GM19035 (cell line): ENCODE measurements around the gene RMC1.
"Not testable (repeated sequence)": the region's sequence is repeated elsewhere in the genome, so short reads cannot be mapped to it uniquely, and the experiment has no call there.

Experiments used
- ATAC-seq: cut with Tn5 transposase; IDR thresholded peaks from one replicate; pipeline ENCODE4 v1.9.1; 2021; ENCODE audit not compliant: unreplicated experiment

The RMC1 gene

DNA sequence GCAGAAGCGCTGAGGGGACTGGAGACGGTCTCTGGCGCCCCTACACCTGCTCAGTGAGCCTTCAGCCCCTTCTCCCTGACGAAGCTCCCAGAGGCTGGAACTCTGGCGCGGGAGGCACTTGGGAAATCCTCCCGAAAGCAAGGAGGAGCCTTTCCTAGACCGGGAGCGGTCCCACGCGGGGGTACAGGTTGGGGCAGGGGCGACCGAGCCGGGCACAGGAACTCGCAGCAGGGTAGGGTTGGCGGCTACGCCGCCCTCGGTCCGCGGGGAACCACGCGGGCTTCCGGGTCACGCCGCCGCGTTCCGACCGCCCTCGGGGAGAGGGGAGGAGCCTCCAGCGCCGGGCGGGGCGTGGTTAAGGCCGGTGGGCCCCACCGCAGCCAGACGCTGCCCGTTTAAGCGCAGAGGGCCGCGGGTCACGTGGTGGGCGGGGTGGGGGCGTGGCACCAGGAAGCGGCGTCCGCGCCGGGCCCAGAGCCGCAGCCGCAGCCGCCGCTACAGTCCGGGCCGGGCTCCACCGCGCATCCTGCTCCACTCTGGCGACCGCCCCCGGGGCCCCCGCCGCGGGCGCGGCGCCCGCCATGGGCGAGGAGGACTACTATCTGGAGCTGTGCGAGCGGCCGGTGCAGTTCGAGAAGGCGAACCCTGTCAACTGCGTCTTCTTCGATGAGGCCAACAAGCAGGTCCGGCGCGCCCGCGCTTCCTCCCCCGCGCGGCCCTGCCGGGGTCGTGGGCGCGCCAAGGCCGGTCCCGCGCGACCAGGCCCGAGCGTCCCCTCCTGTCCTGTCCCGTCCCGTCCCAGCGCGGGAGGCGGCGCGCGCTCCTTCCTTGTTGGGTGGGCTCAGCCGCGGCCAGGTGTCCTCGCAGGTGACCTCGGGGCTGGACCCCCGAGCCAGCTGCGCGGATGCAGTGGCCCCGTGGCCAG, at the start of gene RMC1:
Gene RMC1, plus strand, starts transcription at position 474 of the 925 bp plus-strand sequence. Its CDS starts 108 bp downstream, at position 582.
- peak; percentile 80 for ATAC-seq

DNA sequence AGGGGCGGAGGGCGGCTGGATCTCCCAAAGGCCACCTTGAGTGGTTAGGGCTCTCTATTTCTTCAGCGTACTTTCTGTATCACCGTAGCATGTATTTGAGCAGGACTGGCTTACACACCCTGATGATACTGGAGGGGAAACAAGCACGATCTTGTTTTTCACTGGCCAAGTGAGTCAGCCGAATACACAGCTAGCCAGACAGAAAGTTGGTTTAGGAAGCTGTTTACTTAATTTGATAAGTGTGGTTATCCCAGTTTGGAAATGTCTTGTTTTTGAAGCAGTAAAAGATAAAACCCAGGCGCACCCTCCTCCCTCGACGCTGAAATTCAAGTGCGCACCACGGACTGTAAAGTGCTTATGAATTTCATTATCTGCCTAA, 49.6 kb upstream of the RMC1 start:
- peak; percentile 4 for ATAC-seq

DNA sequence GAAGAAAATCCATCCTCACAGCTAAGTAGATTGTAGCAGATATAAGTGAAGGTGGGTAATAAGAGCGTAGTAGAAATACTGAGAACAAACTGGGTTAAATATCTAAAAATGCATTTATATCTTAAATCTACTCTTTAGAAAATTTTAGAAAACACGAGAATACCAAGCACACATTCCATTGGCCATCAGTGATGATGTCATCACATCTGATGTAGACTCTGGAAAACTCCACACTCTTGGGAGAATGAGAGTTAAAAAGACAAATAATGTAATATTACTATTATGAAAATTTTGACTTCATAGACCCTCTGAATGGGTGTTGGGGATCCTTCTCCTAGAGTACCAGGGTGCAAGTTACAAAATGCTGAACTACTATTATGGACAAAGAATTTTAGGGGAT, 46.5 kb upstream of the RMC1 start:
- ATAC-seq = no peak

DNA sequence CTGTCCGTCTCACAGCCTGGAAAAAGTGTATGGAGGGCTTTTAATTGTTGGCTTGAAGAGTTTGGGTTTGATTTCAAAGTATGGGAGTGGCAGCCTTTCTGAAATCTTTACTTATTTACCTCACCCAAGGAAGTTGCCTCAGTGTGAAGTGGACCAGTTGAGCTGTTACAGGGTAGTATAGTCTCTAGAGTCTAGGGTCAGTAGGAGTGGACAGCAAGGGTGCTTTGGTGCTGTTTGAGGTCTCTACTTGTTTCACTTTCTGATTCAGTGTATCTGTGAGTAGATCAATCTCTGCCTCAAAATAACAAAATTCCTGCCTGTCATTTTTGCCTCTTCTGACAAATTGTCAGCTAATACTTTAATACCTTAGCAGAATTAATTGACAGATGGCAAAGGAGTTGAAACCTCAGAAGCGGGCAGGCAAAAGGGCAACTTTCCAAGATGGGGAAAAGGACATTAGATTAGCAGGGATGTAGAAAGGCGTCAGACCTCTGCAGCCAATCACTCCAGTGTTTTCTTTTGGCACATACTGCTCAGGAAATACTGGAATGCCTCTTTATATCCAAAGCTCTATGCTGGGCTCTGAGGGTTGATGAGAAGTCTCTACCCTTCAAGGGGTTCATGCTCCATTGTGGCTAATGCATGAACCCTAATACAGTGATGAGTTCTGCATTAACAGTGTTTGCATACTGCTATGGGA, 44.3 kb upstream of the RMC1 start:
- ATAC-seq = no peak

DNA sequence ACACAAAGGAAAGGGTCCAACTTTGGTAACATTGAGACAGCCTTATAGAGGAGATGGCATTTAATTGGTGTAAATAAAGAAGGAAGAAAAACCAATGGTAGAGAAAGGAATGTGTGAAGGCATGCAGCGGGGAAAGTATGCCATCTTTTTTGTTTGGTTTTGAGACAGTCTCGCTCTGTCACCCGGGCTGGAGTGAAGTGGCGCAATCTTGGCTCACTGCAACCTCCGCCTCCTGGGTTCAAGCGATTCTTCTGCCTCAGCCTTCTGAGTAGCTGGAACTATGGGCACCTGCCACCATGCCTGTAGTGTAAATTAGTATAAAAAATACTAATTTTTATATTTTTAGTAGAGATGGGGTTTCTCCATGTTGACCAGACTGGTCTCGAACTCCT, 43.8 kb upstream of the RMC1 start:
- no peak for ATAC-seq

DNA sequence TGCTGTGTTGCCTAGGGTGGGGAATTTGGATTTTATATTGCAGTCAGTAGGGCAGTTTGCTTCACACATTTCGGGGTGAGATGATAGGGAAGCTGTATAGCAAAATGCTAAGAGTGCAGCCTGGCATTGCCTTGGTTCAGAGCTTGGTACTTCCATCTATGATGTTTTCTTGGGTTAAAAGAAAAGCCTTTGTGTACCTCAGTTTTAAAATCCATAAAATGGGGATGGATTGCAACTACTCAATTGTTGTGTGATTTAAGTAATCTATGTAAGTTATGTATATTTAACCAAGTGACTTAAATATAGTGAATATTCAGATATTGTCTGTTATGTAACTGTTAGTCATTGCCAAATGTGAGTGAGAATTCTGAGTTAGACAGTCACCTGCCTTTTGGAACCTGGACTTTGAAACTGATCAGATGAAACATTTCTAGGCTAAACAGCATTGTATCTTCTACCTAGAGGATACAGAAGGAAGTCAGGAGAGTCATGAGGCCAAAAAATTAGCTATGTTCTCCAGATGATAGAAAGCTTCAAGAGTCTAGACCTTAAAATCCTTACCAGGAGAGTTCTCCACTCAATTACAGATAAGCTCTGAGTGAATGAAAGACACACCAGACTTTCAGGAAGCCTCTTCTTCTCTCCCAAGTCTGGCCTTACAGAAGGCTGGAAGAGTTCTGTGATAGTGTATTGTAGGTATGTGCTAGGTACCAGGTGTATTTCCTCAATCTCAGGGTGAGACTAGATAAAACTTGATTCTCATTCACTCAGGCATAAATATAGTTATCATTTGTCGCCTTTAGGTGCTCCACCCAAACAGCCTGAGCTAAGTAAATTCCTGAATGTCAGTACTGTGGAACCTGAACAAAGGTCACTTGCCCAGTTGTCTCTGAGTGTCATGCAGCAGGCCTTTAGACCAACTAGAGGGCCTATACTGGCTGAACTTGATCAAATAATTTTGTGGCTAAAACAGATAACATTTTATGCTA, 42.7 kb upstream of the RMC1 start:
- ATAC-seq = no peak

DNA sequence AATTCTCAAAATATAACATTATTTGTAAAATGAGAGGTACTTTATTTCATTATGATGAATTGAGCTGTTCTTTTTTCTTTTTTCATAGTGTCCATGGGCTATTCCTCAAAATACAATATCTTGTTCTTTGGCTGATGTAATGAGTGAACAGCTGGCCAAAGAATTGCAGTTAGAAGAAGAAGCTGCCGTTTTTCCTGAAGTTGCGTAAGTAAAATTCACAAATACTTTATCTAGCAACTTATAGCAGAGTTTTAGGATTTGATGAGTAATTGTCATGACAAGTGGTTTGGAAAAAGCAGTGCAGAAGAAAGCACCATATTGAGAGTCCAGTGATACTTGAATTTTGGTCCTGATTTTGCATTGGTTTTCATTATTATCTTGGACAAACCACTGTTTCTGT, 40.4 kb upstream of the RMC1 start:
- no peak for ATAC-seq

DNA sequence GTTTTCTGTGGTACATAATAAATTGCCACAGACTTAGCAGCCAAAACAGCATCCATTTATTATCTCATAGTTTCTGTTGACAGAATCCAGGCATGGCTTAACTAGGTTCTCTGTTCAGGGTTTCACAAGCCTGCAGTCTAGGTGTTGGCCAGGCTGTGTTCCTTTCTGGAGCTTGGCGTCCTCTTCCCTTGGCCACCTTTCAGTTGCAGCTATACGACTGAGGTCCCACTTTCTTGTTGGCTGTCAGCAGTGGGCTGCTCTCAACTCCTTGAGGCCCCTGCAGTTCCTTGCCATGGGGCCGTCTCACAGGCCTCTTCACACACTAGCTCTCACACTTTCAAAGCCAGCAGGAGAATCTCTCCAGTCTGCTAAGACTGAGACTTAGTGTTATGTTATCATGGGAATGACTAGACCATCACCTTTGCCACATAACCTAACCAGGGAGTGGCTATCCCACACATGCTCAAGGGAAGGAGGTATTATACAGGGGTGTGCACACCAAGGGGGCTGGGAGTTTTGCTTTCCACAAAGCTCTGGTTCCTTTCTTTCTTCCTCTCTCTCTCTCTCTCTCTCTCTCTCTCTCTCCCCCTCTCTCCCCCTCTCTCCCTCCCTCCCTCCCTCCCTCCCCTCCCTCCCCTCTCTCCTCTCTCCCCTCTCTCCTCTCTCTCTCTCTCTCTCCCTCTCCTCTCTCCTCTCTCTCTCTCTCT, 34.4 kb upstream of the RMC1 start:
- ATAC-seq = no peak

DNA sequence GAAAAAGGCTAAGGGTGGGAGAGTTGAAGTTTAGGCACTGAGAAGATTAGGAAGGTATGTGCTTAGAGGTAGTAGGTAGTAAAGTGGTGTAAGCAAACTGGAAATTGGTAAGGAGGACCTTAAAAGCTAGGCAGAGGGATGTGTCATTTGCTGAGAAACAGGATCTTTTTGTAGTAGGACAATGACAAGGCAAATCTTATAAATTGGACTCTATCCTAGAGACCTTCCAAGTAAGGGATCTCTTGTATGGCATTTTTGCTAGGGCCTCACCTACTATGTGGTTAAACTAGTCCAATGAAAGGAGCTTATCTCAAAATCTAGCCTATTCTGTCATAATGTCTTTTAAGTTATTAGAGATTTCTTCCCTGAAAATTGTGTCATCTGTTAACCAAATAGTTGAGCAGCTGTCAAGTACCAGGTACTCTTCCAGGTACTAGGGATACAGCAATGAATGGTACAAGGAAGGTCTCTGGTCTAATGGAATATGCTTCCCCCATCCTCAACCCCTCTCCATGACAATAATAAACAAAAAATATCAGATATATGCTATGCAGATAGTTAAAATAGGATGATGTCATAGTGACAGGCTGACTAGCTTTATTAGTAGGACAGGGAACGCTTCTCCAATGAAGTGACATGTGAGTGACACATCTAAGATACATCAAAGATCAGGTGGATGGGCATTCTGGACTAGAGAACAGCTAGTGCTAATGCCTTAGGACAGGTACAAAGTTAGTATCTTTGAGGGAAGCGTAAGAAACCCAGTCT, 32.5 kb upstream of the RMC1 start:
- ATAC-seq = no peak

DNA sequence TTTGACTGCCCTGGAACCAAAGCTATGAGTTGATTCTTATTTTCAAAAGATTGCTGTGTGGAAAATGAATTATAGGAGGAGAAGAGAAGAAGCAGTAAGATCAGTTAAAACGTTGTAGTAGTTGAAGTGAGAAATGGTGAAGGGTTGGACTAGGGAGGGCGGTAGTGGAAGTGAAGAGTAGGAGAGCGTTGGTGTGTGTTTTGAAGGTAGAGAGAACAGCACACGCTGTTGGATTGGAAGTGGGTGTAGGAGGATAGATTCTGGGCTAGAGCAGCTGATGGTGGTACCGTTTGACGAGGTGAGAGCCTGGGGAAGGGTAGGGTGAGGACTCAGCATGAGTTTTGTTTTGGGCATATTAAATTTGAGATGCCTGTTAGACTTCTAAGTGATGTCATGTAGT, 31.8 kb upstream of the RMC1 start:
- no peak for ATAC-seq

DNA sequence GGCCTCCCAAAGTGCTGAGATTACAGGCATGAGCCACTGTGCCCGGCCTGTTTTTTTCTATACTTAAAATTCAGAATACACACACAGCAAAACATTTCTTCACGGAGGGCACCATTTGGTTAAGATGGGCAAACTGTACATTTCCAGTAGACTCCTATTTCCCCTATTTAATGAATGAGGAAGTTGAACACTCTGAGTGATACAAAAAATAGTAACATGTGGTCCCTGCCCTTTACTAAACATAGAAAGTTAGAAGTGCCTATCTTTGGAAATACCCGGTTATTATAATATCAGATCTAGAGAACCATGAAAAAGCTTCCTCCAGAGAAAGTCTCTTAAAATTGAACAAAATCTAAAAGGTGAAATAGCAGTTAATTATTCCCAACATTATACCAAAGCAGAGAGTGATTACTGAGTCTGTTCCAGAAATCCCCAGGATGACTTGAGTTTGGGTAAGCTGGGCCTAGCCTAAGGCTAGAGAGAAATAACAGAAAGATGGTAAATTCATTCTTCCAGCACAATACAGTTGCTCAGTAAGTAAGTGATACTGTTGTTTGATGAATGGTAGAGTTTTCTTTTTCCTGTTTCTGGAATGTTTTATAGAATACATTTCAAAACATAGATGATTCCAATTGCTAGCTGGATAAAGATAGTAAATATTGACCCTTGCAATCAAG, 23.3 kb upstream of the RMC1 start:
- no peak for ATAC-seq

DNA sequence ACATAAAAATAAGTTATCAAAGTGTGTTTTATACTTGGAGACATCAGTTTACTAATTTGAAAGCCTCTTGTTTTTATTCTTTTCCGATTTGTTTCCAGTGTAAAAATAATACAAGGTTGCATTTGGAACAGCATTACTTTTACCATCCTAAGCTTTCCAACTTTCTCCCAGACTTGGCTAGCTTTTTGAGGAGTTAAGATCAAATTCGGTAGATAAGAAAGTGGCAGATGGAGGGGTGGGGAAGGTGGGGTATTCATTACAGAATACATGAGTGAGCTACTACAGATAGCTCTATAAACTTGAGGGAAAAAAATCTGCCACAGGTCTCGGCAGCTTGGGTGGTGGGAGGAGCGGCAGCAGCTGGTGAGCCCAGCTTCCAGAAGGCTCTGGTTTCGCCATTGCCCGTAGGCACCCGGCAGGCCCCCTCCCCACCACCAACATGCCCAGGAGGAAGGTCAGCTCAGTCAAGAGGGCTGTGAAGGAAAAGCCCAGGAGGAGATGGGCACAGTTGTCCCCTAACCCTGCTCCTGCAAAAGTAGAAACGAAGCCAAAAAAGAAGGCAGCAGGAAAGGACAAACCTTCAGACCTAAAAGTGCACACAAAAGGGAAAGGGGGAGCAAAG, 18.6 kb upstream of the RMC1 start:
- ATAC-seq = no peak

DNA sequence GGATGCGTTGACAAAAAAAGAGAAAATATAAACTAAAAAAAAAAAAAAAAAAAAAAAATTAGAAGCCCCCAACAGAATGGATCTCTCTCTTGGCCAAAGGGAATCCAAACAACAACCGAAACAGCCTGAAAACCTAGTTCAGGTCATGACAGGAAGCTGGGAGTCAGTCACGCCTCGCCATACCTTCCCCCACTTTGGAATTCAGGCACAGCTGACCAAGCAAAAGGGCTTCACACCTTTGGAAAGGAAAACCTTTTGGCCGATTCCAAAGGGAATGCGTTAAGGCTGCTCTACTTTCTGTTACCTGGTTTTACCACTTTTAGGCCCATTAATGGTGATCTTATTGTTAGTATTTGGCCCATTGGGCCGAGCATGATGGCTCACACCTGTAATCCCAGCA, 17.9 kb upstream of the RMC1 start:
- no peak for ATAC-seq

DNA sequence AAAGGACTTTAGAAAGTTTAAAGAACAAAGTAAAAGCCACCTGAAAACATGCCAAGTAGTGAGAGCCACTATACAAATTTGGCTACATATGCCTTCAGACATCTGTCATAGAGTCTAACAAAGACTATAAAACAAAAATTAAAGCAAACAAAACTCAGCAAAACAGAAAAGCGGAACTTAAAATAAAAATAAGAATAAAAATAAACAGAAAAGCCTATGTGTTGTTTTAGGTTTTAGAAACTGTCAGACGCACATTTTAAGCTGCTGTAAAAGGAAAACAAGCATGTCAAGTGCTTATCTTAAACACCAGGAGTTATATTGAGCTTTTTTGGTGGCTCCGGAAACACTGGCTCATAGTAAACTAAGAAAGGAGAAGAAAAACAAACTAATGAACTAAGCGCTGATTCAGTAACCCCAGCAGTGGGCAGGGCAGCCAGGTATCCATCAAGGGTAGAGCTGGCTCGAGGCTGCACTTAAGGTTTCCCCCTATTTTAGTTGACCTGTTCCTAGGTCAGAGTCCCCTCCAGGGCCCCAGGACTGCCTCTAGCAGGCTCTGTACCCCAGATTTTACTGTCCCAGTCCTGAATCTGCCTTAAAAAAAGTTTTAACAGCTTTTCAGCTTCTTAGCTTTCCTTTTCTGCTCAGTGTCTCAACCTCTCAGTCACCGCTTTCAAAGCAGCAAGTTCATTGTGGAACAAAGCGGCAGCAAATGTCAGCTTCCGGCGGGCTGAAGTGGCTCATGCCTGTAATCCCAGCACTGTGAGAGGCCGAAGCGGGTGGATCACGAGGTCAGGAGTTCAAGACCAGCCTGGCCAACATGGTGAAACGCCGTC, 15.4 kb upstream of the RMC1 start:
- ATAC-seq = peak; percentile 73

DNA sequence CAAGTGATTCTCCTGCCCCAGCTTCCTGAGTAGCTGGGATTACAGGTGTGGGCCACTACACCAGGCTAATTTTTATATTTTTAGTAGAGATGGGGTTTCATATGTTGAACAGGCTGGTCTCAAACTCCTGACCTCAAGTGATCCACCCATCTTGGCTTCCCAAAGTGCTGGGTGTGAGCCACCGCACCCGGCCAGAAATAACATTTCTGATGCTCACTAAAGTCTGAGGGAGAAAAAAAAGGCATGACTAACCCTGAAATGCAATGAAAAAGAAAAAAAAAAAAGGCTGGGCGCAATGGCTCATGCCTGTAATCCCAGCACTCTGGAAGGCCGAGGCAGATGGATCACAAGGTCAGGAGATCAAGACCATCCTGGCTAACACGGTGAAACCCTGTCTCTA, 13.7 kb upstream of the RMC1 start:
- not testable (repeated sequence) for ATAC-seq

DNA sequence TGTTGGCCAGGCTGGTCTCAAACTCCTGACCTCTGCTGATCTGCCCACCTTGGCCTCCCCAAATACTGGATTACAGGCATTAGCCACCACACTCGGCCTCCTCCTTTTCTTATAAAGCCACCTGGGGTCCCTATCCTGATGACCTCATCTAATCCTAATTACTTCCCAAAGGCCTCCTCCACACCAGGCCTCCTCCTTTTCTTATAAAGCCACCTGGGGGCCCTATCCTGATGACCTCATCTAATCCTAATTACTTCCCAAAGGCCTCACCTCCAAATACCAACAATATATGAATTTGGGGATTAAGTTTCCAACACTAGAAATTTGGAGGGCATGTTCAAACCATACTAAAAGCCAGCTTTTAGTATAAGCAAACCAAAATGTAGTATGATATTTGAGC, 9.7 kb upstream of the RMC1 start:
- ATAC-seq = no peak

DNA sequence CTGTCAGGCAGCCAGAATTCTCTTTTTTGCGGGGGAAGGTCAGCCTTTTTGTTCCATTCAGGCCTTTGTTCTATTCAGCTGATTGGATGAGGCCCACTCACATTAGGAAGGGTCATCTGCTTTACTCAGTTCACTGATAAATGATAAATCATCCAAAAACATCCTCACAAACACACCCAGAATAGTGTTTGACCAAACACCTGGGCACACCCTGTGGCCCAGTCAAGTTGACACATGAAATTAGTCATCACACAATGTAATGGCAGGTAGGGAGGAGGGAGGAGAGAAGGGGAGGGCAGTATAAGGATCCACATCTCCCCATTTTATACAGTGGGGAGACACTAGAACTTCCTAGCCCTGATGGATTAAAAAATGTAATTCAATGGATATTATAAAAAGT, 8.3 kb upstream of the RMC1 start:
- no peak for ATAC-seq
